Stomach (tissue), 9 donors: ENCODE results near the gene RFTN1. TPM values are rescaled to one million over a fixed set of nuclear protein-coding genes. Genes with fewer than 3 reads are reported as not detected.
A peak's percentile ranks its signal among the peaks of the same experiment; 100 is the strongest.

Experiments used
- DNase-seq, 2 donors: peaks; one replicate each; pipeline versions ENCODE4 v3.0.0 to v3.0.0-alpha.2; 2013 to 2019
- H3K27ac ChIP-seq, 5 donors: fragments of 200-600 bp in 4 of 5; sonication (generic) in 4 of 5; one replicate each; pipeline ENCODE4 v1.5.1; 2013 to 2019; ENCODE audit warnings: mild to moderate bottlenecking in 1 of 5, moderate library complexity in 1 of 5
- H3K27me3 ChIP-seq, 3 donors: fragments of 200-600 bp; sonication (generic); one replicate each; pipeline ENCODE4 v1.5.1; 2017 to 2019; ENCODE audit warnings: mixed run types in 1 of 3
- H3K36me3 ChIP-seq, 4 donors: fragments of 200-600 bp; sonication (generic); 1 replicate in 3 of 4; 2 replicates in 1 of 4; pipeline ENCODE4 v1.5.1; 2016 to 2019
- H3K4me1 ChIP-seq, 4 donors: fragments of 200-600 bp; sonication (generic); one replicate each; pipeline ENCODE4 v1.5.1; 2016 to 2019
- H3K4me3 ChIP-seq, 4 donors: fragments of 200-600 bp; sonication (generic) in 3 of 4; one replicate each; pipeline ENCODE4 v1.5.1; 2016 to 2019; ENCODE audit warnings: mild to moderate bottlenecking in 1 of 4
- H3K9me3 ChIP-seq, 4 donors: fragments of 200-600 bp; sonication (generic); one replicate each; pipeline ENCODE4 v1.5.1; 2016 to 2019
- CTCF ChIP-seq, 7 experiments: fragments of 450-650 bp in 4 of 7; fragments of 200-600 bp in 3 of 7; sonication (generic) in 3 of 7; IDR thresholded peaks; one replicate each; pipeline ENCODE4 v1.5.1; 2016 to 2019; ENCODE audit warnings: antibody characterized with exemption in 7 of 7, control low read depth in 2 of 7, mild to moderate bottlenecking in 1 of 7
- EP300 ChIP-seq: sonication (generic); formaldehyde crosslinking; IDR thresholded peaks from one replicate; pipeline ENCODE4 v1.6.1; 2017; ENCODE audit warnings: antibody characterized with exemption
- POLR2A ChIP-seq, 4 donors: fragments of 450-650 bp; IDR thresholded peaks; one replicate each; pipeline ENCODE4 v1.6.1; 2016; ENCODE audit warnings: antibody characterized with exemption in 4 of 4, control low read depth in 2 of 4, mild to moderate bottlenecking in 1 of 4, moderate library complexity in 1 of 4
- POLR2AphosphoS5 ChIP-seq, 3 donors: sonication (generic); formaldehyde crosslinking; IDR thresholded peaks; one replicate each; pipeline ENCODE4 v1.6.1; 2016; ENCODE audit warnings: antibody characterized with exemption in 3 of 3
- WGBS, 5 donors: extraction: QIAGEN DNeasy Blood & Tissue Kit in 3 of 5; methylation state at CpG; one replicate each; pipeline versions ENCODE4 v1.1.5 to v1.1.7; 2013 to 2018; 5-methylcytosine and 5-hydroxymethylcytosine counted together
- intact Hi-C: fragments of 100-400 bp; cut with DNase I; formaldehyde crosslinking; loops from one replicate; pipeline ENCODE4 v1.15.1; 2023; ENCODE audit warnings: low total_unique reads
- polyA plus RNA-seq, 3 donors: library from polyadenylated mRNA; stranded (reverse); fragments of 200-250 nt; gene quantifications; one replicate each; pipeline ENCODE4 v1.2.3, GENCODE V29; 2013
- total RNA-seq, 5 donors: library from RNA; depleted of rRNA; stranded (reverse); fragments of >200 nt; gene quantifications; one replicate each; pipeline versions ENCODE4 v1.1.0 to v1.2.3, GENCODE V29; 2014 to 2016
- donor health status: healthy with polysubstance abuse.
- donor health status: Bipolar disorder and iron deficiency.
- donor health status: healthy.

The RFTN1 gene
- total and polyA plus RNA-seq, 8 donors, result 4.6 to 103 (median 18.9) TPM

GRCh38 chr3:16482194-16482769 is 31.2 kb downstream of the RFTN1 start:
- H3K4me1 ChIP-seq, result peaks cover 7 to 40% (median 19%) of the 10 kb centered on the region in 4 donors

GRCh38 chr3:16481546-16481897 is 32.0 kb downstream of the RFTN1 start:
- Histone ChIP-seq H3K4me1 (peaks cover 7 to 40% (median 23%) of the 10 kb centered on the region in 4 donors), H3K9me3 (no peaks in the 10 kb centered on the region), H3K27ac (peak overlapping the region in 4 of 5 donors; percentile 18 to 49 (median 23)), H3K36me3 (no peaks in the 10 kb centered on the region), H3K4me3 (no peak overlapping the region), H3K27me3 (no peaks in the 10 kb centered on the region)
- DNase-seq, result no peak
- intact Hi-C loops, result no loop called here
- TF ChIP-seq EP300 (no peak), POLR2AphosphoS5 (IDR thresholded peaks at IDR 0.05) (no peak), CTCF (IDR thresholded peaks at IDR 0.05) (no peak), POLR2A (IDR thresholded peaks at IDR 0.05) (no peak)
- WGBS, 5 donors, result 55 to 77% (median 72%) methylated on average over 3 of the region's 3 CpGs

More at GRCh38 chr3:16482194-16482769, 31.2 kb downstream of the RFTN1 start:
- Histone ChIP-seq H3K27me3 (no peaks in the 10 kb centered on the region), H3K36me3 (no peaks in the 10 kb centered on the region), H3K27ac (peak overlapping the region in 4 of 5 donors; percentile 18 to 49 (median 23)), H3K9me3 (no peaks in the 10 kb centered on the region), H3K4me3 (no peak overlapping the region)
- DNase-seq, result no peak
- TF ChIP-seq POLR2AphosphoS5 (IDR thresholded peaks at IDR 0.05) (no peak), EP300 (no peak), CTCF (IDR thresholded peaks at IDR 0.05) (no peak), POLR2A (IDR thresholded peaks at IDR 0.05) (no peak)
- intact Hi-C loops, result no loop called here
- 83 to 92% (median 86%) methylated on average over 5 of the region's 5 CpGs for WGBS, 5 donors

- peak overlapping the region in 2 of 5 donors; percentile 27 to 49 for H3K27ac ChIP-seq
- TF ChIP-seq CTCF (IDR thresholded peaks at IDR 0.05) (no peak), EP300 (no peak), POLR2AphosphoS5 (IDR thresholded peaks at IDR 0.05) (no peak)
- WGBS, 5 donors, result 12 to 23% (median 20%) methylated on average over 5 of the region's 5 CpGs
- no peaks in the 10 kb centered on the region for H3K27me3 ChIP-seq
- H3K4me1 ChIP-seq, result peaks cover 7 to 40% (median 24%) of the 10 kb centered on the region in 4 donors
- no peaks in the 10 kb centered on the region for H3K9me3 ChIP-seq
- H3K36me3 ChIP-seq, result no peaks in the 10 kb centered on the region
- no peak overlapping the region for H3K4me3 ChIP-seq
- DNase-seq, result no peak
- intact Hi-C loops, result no loop called here
Observed at GRCh38 chr3:16480861-16481545, 32.5 kb downstream of the RFTN1 start.

- H3K9me3 ChIP-seq, result no peaks in the 10 kb centered on the region
- TF ChIP-seq CTCF (IDR thresholded peaks at IDR 0.05) (no peak), POLR2AphosphoS5 (IDR thresholded peaks at IDR 0.05) (no peak), POLR2A (IDR thresholded peaks at IDR 0.05) (no peak), EP300 (no peak)
- H3K4me3 ChIP-seq, result no peak overlapping the region
- DNase-seq, result no peak
- no peaks in the 10 kb centered on the region for H3K36me3 ChIP-seq
- no peak overlapping the region for H3K27ac ChIP-seq
- WGBS, 5 donors, result 54 to 86% (median 70%) methylated on average over 2 of the region's 2 CpGs
- H3K27me3 ChIP-seq, result no peaks in the 10 kb centered on the region
- peaks cover 7 to 40% (median 17%) of the 10 kb centered on the region in 4 donors for H3K4me1 ChIP-seq
- intact Hi-C loops, result no loop called here
Observed at GRCh38 chr3:16478516-16478915, 35.0 kb downstream of the RFTN1 start.
